IPS-NIHi7 (cell line): ENCODE results near the gene GRK3.
"Not testable (repeated sequence)": the region's sequence is repeated elsewhere in the genome, so short reads cannot be mapped to it uniquely, and the experiment has no call there.

Experiments used
- DNase-seq: peaks from one replicate; pipeline ENCODE4 v3.0.0; 2012; ENCODE audit warnings: mixed read lengths; ENCODE audit errors: extremely low spot score

The GRK3 gene

GRCh38 chr22:25698461-25698860 is 134.0 kb downstream of the GRK3 start:
- no peak for DNase-seq

DNA sequence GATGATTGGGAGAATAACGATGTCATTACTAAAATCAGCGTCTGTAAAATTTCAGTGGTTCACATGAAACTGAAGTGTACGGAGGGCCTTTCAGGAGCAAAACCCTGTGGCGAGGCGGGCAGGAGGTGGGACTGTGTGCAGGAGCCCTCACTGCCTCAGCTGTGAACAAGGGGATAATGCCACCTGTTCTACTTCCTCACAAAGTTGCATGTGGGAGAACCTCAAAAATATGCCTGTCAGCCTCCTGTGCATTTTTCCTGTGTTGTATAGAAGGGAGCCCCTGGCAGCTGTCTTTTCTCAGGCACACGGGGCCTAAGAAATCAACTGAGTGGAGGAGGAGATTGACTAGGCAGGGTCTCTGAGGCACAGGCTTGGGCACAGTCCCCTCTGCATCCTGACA is 134.5 kb downstream of the GRK3 start:
- DNase-seq, result no peak

DNA sequence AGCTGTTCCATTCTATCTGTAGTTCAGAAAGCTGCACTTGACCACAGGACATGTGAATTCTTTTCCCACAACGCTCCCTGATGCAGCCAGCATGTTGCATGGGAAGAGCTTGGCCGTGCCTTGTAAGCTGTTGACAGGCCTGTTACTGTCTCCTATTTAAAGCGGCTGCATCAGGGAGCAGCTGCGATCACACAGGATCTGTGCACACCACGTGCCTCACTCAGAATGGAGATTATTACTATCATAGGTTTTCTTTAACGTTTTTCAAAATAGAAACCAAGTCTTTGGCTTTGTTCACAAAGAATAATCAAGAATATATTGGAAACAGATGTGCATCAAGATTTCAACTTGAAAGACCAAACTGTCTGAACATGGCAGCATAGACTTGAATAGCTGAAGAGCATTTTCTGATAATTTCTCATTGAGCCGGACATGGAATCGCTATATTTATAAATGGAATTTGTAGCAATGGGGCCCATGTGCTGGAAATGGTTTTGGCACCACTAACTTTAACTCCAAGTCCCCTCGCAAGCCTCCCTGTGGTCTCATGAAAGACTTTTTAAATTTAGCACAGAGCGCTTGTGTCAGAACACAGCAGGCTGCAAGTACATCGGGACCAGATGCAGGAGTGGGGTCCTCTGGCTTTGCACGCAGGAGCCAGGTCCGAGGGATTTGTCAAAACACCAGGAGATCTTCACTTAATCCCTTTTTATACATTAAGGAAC is 136.7 kb downstream of the GRK3 start:
- DNase-seq, result no peak

- no peak for DNase-seq
These were observed 137.6 kb downstream of the GRK3 start for GRCh38 chr22:25702040-25702439.

DNA sequence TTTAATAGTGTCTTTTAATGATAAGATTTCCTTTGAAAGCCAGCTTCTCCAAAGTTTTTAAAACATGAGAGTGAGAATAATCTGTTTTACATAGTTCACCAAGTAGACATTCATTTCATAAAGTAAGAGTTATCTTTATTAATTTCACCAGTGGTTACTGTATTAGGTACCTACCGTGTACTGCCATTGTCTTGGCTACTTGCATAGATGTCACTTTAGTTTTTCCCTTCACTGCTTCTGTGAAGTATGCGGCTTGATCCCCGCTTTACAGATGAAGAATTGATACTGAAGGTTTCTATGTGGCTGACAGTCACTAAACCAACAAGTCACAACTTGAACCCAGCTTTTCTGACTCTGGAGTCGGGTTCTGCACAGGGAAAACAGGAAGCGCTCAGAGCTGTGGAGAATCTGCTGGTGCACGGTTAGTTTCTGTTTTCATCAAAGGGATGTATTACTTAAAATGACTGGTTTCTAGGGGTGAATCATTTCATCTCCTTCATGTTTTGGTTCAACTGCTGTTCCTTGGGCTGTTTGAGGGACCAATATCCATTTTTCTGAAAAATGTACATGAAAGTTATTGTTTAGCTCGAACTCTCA is 138.2 kb downstream of the GRK3 start:
- no peak for DNase-seq

DNA sequence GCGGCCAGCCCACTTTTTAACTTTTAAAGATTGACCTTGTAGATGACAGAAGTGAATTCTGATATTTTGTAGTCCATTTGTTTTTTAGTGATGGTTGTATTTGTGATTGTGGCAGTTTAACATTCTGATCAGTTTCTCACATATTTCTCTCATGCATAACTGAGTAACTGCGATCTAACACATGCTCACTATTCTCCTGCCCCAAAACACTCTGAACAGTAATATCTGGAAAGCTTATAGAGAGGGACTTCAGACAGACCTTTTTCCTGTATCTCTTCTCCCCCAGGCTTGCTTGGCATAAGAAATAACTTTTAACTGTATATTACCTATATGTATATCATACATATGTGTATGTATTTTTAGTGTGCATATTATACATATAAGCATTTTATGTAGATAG is 140.2 kb downstream of the GRK3 start:
- no peak for DNase-seq

DNA sequence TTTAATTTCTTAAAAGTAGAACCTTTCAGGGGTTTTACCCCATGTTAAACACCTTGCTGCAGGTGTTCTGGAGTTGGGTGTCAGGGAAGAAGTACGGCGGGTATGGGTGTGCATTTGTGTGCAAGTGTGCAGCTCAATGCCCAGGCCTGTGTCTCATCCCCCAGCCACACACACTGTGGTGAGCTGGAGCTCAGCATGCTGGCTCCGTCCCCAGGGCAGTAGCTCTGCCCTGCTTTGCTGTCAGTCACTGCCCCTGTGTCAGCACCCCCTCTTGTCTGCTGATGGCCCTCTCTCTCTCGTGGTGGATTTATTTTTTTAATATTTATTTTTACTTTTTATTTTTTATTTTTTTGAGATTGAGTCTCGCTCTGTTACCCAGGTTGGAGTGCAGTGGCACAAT is 141.7 kb downstream of the GRK3 start:
- no peak for DNase-seq

DNA sequence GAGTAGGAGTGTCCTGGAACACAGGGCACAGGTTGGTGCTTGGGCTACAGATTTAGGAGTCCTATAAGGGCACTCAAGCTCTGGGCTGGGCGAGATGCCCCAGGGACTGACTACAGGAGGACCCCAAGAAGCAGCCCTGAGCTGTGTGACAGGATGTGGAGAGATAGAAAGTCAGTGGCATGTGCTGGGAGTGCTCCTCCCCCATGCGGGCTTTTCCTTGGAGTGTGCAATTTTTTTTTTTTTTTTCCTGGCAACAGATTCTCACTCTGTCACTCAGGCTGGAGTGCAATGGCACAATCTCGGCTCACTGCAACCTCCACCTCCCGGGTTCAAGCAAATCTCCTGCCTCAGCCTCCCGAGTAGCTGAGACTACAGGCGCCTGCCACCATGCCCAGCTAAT is 144.0 kb downstream of the GRK3 start:
- not testable (repeated sequence) for DNase-seq

DNA sequence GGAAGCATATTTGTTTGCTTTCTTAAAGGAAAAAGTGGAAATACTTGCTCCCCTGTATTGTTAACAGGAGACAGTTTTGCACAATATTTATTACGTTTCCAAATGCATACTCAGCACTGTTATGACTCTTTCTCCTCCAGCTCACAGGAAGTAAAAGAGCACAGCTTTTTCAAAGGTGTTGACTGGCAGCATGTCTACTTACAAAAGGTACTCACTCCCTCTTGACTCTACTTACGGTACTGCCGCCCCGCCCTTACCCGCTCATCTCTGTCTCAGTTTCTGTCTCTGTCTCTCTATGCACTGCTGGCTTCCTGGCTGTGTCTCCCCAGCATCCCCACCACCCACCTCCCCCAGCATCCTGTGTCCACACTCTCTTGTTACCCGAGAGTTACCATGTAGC is 145.3 kb downstream of the GRK3 start:
- no peak for DNase-seq

GRCh38 chr22:25710501-25710900 is 146.0 kb downstream of the GRK3 start:
- no peak for DNase-seq

DNA sequence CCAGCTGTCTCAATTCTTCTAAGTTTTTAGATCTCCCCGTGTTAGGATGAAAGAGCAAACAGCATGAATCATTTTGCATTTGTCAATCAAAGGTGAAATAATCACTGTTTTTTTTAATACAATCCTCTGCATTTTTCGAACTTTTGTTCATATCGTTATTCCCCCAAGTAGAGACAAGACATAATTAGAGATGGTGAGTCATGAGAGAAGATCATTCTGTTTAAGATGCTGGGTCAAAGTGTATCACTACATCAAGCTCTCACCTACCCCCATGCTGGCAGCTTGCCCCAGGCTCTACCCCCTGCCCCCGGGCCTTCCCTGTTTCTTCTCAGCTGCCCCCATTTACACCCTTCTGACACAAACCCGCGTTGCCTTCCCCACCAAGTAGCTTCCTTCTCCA is 147.0 kb downstream of the GRK3 start:
- no peak for DNase-seq

GRCh38 chr22:25712661-25713400 is 148.4 kb downstream of the GRK3 start:
- DNase-seq, result no peak

- DNase-seq, result no peak
These were observed 149.6 kb downstream of the GRK3 start for GRCh38 chr22:25714070-25714469.

GRCh38 chr22:25714739-25715138 is 150.3 kb downstream of the GRK3 start:
- DNase-seq, result no peak

- no peak for DNase-seq
These were observed 152.2 kb downstream of the GRK3 start for GRCh38 chr22:25716637-25717036.

DNA sequence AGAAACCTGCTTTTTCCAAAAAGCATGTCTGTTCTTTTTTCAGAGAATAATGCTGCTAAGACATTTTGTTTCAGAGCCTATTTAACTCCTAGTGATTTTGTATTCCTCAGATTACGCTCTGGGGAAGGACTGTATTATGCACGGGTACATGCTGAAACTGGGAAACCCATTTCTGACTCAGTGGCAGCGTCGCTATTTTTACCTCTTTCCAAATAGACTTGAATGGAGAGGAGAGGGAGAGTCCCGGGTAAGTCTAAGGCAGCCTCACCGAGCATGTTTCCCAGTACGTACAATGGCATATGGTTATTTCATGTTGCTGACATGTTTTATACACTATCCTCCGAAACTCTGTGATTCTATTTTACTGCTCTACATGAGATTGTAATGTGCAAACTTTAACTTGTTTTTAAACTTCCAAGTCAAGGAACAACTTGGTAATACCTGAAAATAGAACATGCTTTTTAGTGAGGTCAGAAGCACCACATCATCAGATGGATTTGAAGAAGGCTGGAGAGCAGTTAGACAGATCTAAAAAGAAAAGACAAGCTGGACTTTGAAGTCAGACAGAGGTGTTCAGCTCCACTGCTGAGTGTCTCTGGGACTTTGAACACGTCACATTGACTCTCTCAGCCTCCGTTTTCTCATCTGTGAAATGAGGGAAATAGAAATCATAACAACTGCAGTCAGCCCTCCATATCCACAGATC is 153.8 kb downstream of the GRK3 start:
- DNase-seq, result no peak

DNA sequence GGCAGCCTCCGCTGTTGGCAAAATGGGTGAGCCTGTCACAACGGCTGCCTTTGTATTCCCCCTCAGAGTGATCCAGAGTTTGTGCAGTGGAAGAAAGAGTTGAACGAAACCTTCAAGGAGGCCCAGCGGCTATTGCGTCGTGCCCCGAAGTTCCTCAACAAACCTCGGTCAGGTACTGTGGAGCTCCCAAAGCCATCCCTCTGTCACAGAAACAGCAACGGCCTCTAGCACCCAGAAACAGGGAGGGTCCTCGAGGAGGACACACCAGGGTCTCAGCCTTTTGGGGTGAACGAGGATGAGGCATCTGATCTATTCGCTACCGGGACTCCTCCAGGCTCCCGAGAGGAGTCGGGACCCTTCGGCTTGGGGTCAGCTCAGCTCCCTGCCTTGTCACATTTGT is 157.7 kb downstream of the GRK3 start:
- DNase-seq, result no peak

- no peak for DNase-seq
These were observed 158.2 kb downstream of the GRK3 start for GRCh38 chr22:25722626-25723025.

- DNase-seq, result no peak
These were observed 161.8 kb downstream of the GRK3 start for GRCh38 chr22:25726241-25726640.

DNA sequence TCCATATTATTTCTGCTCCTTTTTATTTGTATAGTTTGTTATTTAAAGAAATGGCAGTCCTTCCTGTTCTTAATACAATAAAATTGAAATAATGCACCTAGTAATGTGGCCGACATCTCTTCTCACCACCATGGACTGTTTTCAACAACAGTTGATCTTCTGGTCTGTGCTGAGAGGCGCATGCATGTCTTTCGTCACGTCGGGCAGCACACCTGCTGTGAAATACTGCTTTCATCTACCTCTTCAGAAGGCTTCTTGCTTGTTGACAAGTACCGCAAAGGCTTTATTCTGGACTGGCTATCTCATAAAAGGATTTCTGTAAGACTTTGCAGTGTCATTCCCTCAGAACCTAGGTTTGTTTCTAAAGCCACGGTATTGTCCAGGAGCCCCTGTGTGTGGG is 163.6 kb downstream of the GRK3 start:
- no peak for DNase-seq

DNA sequence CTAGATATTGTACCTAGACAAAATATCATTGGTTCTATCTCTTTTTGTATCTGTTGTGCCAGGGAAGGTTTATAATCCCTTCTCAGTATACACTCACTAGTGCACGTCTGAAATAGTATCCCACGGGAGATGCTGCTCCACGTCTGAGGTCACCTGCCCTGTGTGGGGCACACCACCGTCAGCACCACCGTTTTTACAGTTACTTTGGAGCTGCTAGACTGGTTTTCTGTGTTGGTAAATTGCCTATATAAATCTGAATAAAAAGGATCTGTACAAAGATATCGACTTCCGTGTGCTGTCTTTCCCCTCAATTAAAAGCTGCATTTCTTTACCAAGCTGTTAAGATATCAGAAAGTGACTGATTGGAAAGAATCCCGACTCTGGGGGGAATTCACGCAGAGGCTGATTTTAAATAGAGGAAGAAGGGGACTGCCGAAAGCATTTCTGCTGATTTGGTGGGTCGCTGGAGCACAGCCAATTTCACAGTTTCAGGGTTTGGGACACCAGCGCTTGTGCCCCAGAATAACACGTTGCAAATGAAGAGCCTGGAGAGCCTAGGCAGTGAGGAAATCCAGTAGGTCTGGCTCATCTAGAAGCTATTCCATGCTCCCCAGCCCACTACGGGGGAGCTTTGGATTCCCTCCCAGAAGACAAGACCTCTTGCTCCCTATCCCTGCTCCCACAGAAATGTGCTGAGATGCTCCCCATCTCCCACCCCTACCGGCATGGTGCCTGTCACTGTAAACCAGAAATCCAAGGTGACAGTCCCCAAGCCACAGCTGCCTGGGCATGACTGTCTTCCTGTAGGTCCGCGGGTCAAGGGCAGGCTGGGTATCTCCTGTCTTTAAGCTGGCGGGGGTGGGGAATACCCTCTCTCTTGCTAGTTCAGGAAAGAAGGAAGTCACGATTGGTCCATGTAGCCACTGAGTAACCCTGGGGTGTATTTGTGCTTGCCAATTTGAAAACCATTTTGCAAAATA is 164.8 kb downstream of the GRK3 start:
- DNase-seq, result no peak
